K562 (cell line): ENCODE measurements around the gene ANAPC16. TPM values are rescaled to one million over a fixed set of nuclear protein-coding genes. Genes with fewer than 3 reads are reported as not detected.

Experiments
- BRF1 ChIP-seq: IDR thresholded peaks from 3 replicates; pipeline ENCODE4 v1.6.1; 2011; ENCODE audit warnings: borderline replicate concordance, mild to moderate bottlenecking; ENCODE audit not compliant: insufficient read length; ENCODE audit errors: extremely low read depth
- CBX5 ChIP-seq: IDR thresholded peaks from 2 replicates; pipeline ENCODE4 v1.6.1; 2014; ENCODE audit warnings: low read depth, borderline replicate concordance
- ERF ChIP-seq: fragments of 450-650 bp; formaldehyde crosslinking; IDR thresholded peaks from 2 replicates; pipeline ENCODE4 v1.4.0; 2020; ENCODE audit warnings: mild to moderate bottlenecking, mixed read lengths
- ETV6 ChIP-seq, 3 experiments: fragments of 150-350 bp in 1 of 3; sonication (generic) in 1 of 3; formaldehyde crosslinking in 1 of 3; IDR thresholded peaks; 2 replicates each; pipeline versions ENCODE4 v1.6.1 to v1.8.0; 2014 to 2022; ENCODE audit warnings: borderline replicate concordance in 2 of 3, low read depth in 2 of 3, antibody characterized with exemption in 1 of 3, low read length in 1 of 3, mild to moderate bottlenecking in 1 of 3, missing genetic modification reagents in 1 of 3
- HDGF ChIP-seq: fragments of 450-650 bp; IDR thresholded peaks from 2 replicates; pipeline ENCODE4 v1.6.1; 2016
- NEUROD1 ChIP-seq: fragments of 150-350 bp; IDR thresholded peaks from 2 replicates; pipeline ENCODE4 v1.6.1; 2014; ENCODE audit warnings: borderline replicate concordance, low read length, low read depth; ENCODE audit not compliant: partially characterized antibody
- PHF20 ChIP-seq: fragments of 450-650 bp; IDR thresholded peaks from 2 replicates; pipeline ENCODE4 v1.6.1; 2018; ENCODE audit not compliant: partially characterized antibody
- PHTF2 ChIP-seq: fragments of 250-450 bp; sonication (Bioruptor Pico); IDR thresholded peaks from 2 replicates; pipeline ENCODE4 v1.5.0; 2021; ENCODE audit warnings: mild to moderate bottlenecking
- POLR2H ChIP-seq: IDR thresholded peaks from 2 replicates; pipeline ENCODE4 v1.6.1; 2016; ENCODE audit warnings: missing genetic modification characterization, low read depth, mild to moderate bottlenecking, control low read depth, missing compliant biosample characterization, moderate library complexity
- RBM25 ChIP-seq: fragments of 200-400 bp; formaldehyde crosslinking; IDR thresholded peaks from 2 replicates; pipeline ENCODE4 v1.6.1; 2018; ENCODE audit warnings: low read length, low read depth, moderate library complexity; ENCODE audit not compliant: severe bottlenecking
- ZNF239 ChIP-seq: fragments of 250-450 bp; sonication (Bioruptor Pico); IDR thresholded peaks from 2 replicates; pipeline ENCODE4 v1.4.0; 2020; ENCODE audit warnings: mild to moderate bottlenecking
- ZNF586 ChIP-seq: fragments of 450-650 bp; formaldehyde crosslinking; conservative IDR thresholded peaks from 2 replicates; pipeline ENCODE4 v1.4.0; 2020; ENCODE audit warnings: mild to moderate bottlenecking, moderate library complexity
- polyA plus RNA-seq, 8 experiments: library from polyadenylated mRNA; depleted of rRNA in 4 of 8; stranded (reverse) in 5 of 8; unstranded in 3 of 8; fragments of >200 nt; fragmentation: Nextera tagmentation in 2 of 8; fragmentation: Illumina TruSeq in 1 of 8; extraction: Ambion mirVana in 2 of 8; extraction: Trizol in 1 of 8; gene quantifications; 2 replicates each; pipeline versions ENCODE4 v1.2.1 to v1.2.3, GENCODE V29; 2011 to 2014; ENCODE audit warnings: inconsistent platforms in 1 of 8, missing spikeins in 1 of 8
- total RNA-seq, 7 experiments: library from RNA; depleted of rRNA in 6 of 7; stranded (reverse); fragments of >200 nt in 6 of 7; fragmentation: Illumina TruSeq in 2 of 7; extraction: Trizol in 2 of 7; gene quantifications; 2 replicates each; pipeline versions ENCODE4 v1.2.1 to v1.2.3, GENCODE V29; 2011 to 2021; ENCODE audit warnings: low replicate concordance in 1 of 7
- TF ChIP-seq, protein P1 (sequence below): fragments of 150-350 bp; conservative IDR thresholded peaks from 2 replicates; pipeline ENCODE4 v1.6.1; 2014; ENCODE audit warnings: low read length
- TF ChIP-seq, protein P2 (sequence below), 2 experiments: fragments of 450-650 bp in 1 of 2; sonication (generic) in 1 of 2; formaldehyde crosslinking in 1 of 2; IDR thresholded peaks; 2 replicates each; pipeline versions ENCODE4 v1.7.1 to v1.9.0; 2016 to 2022; ENCODE audit warnings: inconsistent platforms in 1 of 2, mild to moderate bottlenecking in 1 of 2, missing genetic modification reagents in 1 of 2

Gene ANAPC16
- total and polyA plus RNA-seq, 9 of the 15 experiments (the other 6 are each of a cell fraction or from before 2014, with no cell fraction given) = 42.6 to 208 (median 108) TPM

DNA sequence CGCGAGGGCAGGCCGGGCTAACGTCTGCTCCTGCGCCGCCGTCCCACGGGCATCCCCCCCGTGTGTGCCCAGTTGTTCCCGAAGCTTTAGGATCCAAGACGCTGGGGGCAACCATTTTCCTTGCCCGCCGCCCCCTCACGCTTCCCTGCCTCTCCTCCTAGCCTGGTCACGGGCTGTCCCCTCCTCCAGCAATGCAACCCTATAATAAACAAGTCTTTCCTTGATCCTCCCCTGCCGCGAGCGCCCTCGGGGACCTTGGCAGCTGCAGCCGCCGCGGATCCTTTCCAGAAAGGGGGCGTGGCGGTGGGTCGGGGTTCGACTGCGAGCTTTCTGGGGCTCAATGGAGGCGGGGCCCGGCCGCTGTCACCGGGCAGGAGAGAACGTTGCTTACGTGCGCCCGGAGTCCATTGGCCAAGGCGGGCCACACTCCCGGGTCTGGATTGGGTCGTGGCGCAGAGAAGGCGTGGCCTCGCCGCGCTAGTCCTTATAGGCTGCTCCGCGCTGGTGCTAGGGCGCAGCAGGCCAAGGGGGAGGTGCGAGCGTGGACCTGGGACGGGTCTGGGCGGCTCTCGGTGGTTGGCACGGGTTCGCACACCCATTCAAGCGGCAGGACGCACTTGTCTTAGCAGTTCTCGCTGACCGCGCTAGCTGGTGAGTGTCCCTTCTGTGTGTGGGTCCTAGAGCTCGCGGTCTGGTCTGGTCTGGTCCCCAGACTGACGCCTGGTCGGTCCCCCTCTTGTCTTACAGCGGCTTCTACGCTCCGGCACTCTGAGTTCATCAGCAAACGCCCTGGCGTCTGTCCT, 57.8 kb downstream of the ANAPC16 start, which contains the start of gene DDIT4 (continued):
- TF ChIP-seq PHF20 = no peak
- TF ChIP-seq RBM25 = peak; percentile 61
- TF ChIP-seq, protein P1, sequence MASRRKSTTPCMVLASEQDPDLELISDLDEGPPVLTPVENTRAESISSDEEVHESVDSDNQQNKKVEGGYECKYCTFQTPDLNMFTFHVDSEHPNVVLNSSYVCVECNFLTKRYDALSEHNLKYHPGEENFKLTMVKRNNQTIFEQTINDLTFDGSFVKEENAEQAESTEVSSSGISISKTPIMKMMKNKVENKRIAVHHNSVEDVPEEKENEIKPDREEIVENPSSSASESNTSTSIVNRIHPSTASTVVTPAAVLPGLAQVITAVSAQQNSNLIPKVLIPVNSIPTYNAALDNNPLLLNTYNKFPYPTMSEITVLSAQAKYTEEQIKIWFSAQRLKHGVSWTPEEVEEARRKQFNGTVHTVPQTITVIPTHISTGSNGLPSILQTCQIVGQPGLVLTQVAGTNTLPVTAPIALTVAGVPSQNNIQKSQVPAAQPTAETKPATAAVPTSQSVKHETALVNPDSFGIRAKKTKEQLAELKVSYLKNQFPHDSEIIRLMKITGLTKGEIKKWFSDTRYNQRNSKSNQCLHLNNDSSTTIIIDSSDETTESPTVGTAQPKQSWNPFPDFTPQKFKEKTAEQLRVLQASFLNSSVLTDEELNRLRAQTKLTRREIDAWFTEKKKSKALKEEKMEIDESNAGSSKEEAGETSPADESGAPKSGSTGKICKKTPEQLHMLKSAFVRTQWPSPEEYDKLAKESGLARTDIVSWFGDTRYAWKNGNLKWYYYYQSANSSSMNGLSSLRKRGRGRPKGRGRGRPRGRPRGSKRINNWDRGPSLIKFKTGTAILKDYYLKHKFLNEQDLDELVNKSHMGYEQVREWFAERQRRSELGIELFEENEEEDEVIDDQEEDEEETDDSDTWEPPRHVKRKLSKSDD = 0 out of 2 replicates have a peak, but pooled peaks have one; percentile 23
- TF ChIP-seq BRF1 = no peak
- TF ChIP-seq HDGF = no peak
- TF ChIP-seq ZNF586 (CRISPR knock-in tag) = no peak
- TF ChIP-seq PHTF2 (CRISPR knock-in tag) = peak; percentile 97
- no peak for TF ChIP-seq POLR2H (tag)
- TF ChIP-seq ETV6 (IDR thresholded peaks at IDR 0.05; ENCODE audit: borderline replicate concordance in 1 of 2, low read depth in 2 of 2, low read length in 1 of 2) = no peak
- peak; percentile 89 for TF ChIP-seq ETV6 (CRISPR knock-in tag; IDR thresholded peaks at IDR 0.05; ENCODE audit: borderline replicate concordance)
- TF ChIP-seq NEUROD1 = peak; percentile 66
- TF ChIP-seq, protein P2, sequence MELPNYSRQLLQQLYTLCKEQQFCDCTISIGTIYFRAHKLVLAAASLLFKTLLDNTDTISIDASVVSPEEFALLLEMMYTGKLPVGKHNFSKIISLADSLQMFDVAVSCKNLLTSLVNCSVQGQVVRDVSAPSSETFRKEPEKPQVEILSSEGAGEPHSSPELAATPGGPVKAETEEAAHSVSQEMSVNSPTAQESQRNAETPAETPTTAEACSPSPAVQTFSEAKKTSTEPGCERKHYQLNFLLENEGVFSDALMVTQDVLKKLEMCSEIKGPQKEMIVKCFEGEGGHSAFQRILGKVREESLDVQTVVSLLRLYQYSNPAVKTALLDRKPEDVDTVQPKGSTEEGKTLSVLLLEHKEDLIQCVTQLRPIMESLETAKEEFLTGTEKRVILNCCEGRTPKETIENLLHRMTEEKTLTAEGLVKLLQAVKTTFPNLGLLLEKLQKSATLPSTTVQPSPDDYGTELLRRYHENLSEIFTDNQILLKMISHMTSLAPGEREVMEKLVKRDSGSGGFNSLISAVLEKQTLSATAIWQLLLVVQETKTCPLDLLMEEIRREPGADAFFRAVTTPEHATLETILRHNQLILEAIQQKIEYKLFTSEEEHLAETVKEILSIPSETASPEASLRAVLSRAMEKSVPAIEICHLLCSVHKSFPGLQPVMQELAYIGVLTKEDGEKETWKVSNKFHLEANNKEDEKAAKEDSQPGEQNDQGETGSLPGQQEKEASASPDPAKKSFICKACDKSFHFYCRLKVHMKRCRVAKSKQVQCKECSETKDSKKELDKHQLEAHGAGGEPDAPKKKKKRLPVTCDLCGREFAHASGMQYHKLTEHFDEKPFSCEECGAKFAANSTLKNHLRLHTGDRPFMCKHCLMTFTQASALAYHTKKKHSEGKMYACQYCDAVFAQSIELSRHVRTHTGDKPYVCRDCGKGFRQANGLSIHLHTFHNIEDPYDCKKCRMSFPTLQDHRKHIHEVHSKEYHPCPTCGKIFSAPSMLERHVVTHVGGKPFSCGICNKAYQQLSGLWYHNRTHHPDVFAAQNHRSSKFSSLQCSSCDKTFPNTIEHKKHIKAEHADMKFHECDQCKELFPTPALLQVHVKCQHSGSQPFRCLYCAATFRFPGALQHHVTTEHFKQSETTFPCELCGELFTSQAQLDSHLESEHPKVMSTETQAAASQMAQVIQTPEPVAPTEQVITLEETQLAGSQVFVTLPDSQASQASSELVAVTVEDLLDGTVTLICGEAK (IDR thresholded peaks at IDR 0.05) = no peak
- TF ChIP-seq, protein P2 (CRISPR knock-in tag; IDR thresholded peaks at IDR 0.05) = no peak
- TF ChIP-seq CBX5 = peak; percentile 83; the same call in 1 of the 2 replicates
- peak; percentile 38; the same call in 1 of the 2 replicates for TF ChIP-seq ZNF239
- peak; percentile 29; the same call in 1 of the 2 replicates for TF ChIP-seq ERF (CRISPR knock-in tag)
